GM12864 (cell line): Measurements from ENCODE around the gene TSSC4.

Source experiments
- DNase-seq: peaks from one replicate; pipeline ENCODE4 v3.0.0-alpha.2; 2011; ENCODE audit warnings: low read depth
- H3K4me3 ChIP-seq: 2 replicates; pipeline ENCODE4 v1.5.1; 2011; ENCODE audit warnings: mild to moderate bottlenecking, low read depth, low read length, control low read depth
- CTCF ChIP-seq: IDR thresholded peaks from 2 replicates; pipeline ENCODE4 v1.5.1; 2011; ENCODE audit warnings: low read depth, mild to moderate bottlenecking, moderate library complexity, low read length, control low read depth, inconsistent platforms; ENCODE audit errors: missing control alignments

Gene TSSC4

DNA sequence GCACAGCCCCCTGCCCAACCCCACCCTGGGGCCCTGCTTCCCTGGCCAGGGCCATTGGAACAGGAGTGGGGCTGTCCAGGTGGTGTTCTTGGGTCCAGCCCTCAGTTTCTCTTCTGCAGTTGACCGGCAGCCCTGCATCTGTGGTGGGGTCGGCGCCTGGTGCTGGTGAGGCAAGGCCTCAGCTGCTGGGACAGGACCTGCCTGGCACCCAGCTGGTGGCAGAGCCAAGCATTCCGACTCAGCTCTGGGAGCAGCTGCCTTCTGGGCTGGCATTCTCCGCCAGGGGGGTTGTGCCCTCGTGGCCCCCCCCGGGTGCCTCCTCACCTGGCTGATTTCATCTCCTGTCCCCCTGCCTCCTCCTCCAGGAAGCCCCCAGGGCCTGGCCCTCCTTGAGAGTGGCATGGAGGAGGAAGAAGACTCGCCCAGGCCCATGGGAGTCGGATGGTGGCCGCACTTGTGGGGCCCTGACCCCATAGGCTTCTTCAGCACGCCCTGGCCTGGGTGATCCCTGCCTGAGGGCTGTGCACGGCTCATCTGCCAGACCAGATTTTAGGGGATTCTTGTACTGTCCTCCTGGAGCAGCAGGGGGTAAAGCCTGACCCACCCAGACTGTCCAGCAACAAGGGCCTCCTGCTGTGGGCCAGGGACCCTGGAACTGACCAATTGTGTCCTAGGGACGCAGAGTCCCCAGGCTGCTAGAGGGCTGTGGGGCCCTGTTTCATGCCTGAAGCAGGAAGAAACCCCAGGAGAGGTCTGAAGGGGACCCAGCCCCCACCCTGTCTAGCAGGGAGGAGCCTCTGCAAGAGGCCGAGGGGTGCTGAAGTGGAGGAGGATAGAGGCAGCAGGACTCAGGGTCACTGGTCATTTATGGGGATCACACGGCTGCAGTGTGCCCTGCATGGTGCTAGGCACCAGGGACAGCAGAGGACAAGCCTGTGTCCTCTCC lies 11.8 kb upstream of the TSSC4 start:
- no peak overlapping the region for H3K4me3 ChIP-seq
- DNase-seq = no peak
- peak; percentile 30 for TF ChIP-seq CTCF

GRCh38 chr11:2389377-2390026 lies 11.0 kb upstream of the TSSC4 start:
- peak; percentile 23 for TF ChIP-seq CTCF
- DNase-seq = no peak
- no peak overlapping the region for H3K4me3 ChIP-seq

DNA sequence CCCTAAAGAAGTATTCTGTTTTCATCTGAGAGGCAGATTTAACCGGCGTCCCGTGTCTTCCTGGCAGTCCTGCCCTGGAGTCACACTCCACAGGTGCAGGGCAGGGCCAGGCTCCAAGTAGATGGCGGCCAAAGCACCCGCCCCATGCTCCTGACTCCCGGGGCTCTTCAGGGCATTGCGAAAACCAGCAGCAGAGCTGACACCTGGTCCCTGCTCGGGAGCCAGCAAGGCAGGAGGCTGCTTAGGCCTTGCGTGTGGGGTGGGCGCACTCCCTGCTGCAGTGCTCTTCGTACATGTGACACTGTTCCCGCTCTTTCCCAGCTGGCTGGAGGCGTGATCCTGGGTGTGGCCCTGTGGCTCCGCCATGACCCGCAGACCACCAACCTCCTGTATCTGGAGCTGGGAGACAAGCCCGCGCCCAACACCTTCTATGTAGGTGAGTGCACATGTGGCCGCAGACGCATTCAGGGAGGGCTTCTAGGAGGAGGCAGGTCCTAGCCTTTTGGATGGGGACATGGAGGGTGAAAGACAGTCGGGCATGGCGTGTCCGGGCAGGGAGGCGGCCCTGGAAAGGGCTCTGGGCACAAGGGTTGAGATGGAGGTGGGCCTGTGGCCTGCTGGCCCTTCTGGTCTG lies 10.3 kb upstream of the TSSC4 start:
- no peak for TF ChIP-seq CTCF
- DNase-seq = no peak
- H3K4me3 ChIP-seq = no peak overlapping the region

DNA sequence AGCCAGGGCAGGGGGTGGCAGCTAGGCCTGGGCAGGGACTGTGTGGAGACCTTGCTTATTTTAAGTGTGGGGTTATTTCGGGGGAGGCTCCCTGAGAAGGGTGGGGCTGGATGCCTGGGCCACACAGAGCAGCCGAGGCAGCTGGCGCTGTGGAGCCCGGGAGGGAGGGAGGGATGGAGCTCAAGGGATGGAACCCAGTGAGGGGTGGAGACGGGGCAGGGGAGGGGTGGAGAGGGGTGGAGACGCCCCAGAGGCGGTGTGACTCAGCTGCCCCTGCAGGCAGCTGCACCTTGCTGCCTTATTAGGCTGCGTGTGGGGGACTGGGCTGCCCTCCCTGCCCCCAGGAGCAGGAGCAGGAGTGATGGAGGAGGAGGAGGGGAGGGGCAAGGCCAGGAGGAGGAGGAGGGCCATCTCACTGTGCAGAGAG lies 9.8 kb upstream of the TSSC4 start:
- TF ChIP-seq CTCF = no peak
- no peak for DNase-seq
- no peak overlapping the region for H3K4me3 ChIP-seq

DNA sequence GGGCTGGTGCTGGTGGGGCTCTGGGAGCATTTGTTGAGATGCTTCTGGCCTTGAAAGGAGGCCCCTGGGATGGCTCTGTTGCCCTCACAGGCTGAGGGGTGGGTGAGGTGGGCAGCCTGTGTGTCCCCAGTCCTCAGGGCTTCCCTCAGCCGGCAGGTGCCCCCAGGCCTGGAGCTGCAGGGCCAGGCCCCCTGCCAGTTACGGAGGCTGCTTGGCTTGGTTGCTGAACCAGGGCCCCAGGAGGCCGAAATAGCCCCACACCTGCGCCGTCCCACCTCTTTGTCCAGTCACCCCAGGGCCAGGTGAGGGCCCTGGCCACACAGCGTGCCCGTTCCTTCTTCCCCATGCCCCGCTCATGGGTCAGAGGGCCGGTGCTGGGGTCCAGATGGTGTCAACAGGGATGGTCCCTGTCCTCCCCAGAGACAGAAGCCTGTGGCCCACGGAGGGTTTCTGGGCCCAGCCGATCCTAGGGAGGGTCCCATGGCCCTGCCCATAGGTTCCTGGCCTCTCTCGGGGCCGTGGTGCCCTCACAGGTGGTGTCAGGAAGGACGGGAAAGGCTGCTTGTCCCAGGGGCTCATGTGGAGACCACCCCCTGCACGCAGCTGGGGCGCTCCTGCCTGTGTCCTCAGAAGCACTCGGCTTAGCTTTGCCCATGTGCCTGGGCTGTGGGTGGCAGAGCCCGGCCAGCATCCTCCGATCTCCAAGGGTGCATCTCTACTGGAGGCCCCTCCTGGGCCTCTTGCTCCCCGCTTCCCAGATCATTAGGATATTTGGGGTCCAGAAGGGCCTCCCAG lies 9.2 kb upstream of the TSSC4 start:
- H3K4me3 ChIP-seq = no peak overlapping the region
- TF ChIP-seq CTCF = no peak
- DNase-seq = no peak

DNA sequence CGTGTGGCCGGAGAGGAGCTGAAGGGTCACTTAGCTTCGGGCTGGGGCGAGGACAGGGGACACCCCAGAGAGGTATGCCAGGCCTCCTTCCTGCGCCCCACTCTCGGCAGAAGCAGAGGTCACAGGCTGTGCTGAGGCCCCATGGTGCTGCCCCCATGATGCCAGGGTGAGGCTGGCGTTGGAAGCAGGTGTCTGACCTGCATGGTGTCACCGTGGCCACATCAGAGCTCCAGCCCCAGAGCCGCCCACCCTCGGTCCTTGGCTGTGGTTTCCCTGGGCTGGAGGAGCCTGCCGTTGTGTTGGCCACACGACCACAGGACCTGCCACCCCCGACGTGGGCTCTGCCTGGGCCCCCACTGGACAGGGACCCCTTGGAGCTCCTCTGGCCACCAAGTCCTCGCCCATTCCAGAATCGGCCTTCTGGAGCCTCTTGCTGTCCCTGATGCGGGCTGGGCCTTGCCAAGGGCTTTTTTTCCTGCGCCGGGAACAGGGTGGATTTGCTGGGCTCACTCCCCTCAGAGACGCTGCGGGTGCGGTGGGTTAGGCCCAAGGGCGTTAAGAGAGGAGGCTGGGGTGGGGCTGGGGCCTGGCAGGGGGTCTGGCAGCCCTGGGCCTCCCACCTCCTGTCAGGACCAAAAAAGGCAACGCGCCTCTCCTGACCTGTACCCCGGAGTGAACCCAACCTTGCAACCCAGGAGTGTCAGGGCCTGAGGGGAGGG lies 8.2 kb upstream of the TSSC4 start:
- no peak for TF ChIP-seq CTCF
- no peak overlapping the region for H3K4me3 ChIP-seq
- DNase-seq = no peak
